ENCODE data around the gene RASA3.

DNA sequence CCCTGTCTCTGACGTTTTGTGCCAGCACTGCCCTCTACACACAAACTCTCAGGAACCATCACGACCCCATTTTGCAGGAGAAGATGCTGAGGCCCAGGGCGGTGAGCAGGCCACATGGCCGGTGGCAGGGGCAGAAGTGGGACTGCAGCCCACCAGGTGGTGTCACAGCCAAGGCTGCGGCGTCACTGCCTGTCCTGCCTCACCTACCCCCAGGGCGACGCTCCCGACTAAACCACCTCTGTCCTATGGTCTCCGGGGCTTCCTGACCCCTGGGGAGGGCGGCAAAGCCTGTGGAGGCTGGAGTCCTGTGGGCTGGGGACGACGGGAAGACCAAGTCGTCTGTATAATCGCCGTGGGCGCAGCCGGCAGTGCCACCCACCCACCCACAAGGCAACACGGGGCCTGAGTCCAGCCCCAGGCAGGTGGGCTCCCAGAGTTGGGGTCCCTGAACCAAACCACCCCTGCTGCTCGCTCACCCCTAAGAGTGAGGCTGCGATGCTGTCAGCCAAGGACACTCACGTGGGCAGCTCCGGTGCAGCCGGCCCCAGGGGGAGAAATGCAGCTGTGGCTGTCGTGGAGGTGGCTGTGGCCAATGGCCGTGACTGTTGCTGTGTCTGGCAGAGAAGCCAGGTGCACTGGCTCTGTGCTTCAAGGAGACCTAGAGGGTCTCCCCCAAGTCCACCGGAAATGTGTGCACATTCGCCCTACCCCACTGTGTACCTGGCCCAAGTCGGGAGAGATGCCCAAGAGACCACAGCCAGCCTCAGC is 29.7 kb downstream of the RASA3 start:
- no peak for TF ChIP-seq EZH2 (IDR thresholded peaks at IDR 0.05)
- TF ChIP-seq, protein P1, sequence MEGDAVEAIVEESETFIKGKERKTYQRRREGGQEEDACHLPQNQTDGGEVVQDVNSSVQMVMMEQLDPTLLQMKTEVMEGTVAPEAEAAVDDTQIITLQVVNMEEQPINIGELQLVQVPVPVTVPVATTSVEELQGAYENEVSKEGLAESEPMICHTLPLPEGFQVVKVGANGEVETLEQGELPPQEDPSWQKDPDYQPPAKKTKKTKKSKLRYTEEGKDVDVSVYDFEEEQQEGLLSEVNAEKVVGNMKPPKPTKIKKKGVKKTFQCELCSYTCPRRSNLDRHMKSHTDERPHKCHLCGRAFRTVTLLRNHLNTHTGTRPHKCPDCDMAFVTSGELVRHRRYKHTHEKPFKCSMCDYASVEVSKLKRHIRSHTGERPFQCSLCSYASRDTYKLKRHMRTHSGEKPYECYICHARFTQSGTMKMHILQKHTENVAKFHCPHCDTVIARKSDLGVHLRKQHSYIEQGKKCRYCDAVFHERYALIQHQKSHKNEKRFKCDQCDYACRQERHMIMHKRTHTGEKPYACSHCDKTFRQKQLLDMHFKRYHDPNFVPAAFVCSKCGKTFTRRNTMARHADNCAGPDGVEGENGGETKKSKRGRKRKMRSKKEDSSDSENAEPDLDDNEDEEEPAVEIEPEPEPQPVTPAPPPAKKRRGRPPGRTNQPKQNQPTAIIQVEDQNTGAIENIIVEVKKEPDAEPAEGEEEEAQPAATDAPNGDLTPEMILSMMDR (IDR thresholded peaks at IDR 0.05), result no peak

Data from neural progenitor cell (in vitro differentiated cells).